ENCODE results near the gene NUP210.
"Not testable (repeated sequence)": the region's sequence is repeated elsewhere in the genome, so short reads cannot be mapped to it uniquely, and the experiment has no call there.

The NUP210 gene

DNA sequence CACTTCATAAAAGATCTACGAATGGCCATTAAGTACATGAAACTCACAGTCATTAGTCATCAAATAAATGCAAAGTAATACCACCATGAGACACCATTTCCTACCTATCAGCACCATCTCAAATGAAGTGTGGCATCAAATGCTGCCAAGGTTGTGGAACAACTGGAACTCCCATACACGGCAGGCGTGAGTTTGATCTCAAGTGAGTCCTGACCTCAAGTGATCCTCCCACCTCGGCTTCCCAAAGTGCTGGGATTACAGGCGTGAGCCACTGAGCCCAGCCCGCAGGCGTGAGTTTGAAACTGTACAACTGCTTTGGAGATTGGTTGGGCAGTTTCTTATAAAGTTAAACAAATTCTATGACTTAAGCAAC lies 31.2 kb upstream of the NUP210 start:
- Histone ChIP-seq H3K27me3 (ENCODE audit: insufficient read depth, low read length, poor library complexity) (no peaks in the 10 kb centered on the region), H3K4me1 (ENCODE audit: insufficient read depth, low read length) (peaks cover 37% of the 10 kb centered on the region), H3K4me3 (ENCODE audit: low read depth in 1 of 2, low read length in 2 of 2) (peak overlapping the region; percentile 10 to 54; a peak in 3 of 4 replicates), H2AFZ (ENCODE audit: low read depth, low read length) (peak overlapping the region; percentile 78), H3K9ac (ENCODE audit: low read depth, low read length) (peak overlapping the region; percentile 33), H3K79me2 (ENCODE audit: insufficient read depth, low read length) (no peaks in the 10 kb centered on the region), H3K36me3 (ENCODE audit: insufficient read depth, low read length) (no peaks in the 10 kb centered on the region), H3K4me2 (ENCODE audit: insufficient read depth, low read length) (peak overlapping the region; percentile 80), H3K9me3 (ENCODE audit: insufficient read depth, low read length, severe bottlenecking) (no peaks in the 10 kb centered on the region), H3K27ac (ENCODE audit: low read length) (peak overlapping the region; percentile 65), H4K20me1 (ENCODE audit: insufficient read depth, low read length) (no peaks in the 10 kb centered on the region)
- no peak for DNase-seq
- peak; percentile 25 for ATAC-seq (ENCODE audit: insufficient read depth, low read depth)
- TF ChIP-seq CTCF (IDR thresholded peaks at IDR 0.05; ENCODE audit: borderline replicate concordance, extremely low read depth, low read length, poor library complexity, severe bottlenecking): no peak
- no peak for TF ChIP-seq EZH2 (IDR thresholded peaks at IDR 0.05; ENCODE audit: borderline replicate concordance, low read depth, low read length, severe bottlenecking)

DNA sequence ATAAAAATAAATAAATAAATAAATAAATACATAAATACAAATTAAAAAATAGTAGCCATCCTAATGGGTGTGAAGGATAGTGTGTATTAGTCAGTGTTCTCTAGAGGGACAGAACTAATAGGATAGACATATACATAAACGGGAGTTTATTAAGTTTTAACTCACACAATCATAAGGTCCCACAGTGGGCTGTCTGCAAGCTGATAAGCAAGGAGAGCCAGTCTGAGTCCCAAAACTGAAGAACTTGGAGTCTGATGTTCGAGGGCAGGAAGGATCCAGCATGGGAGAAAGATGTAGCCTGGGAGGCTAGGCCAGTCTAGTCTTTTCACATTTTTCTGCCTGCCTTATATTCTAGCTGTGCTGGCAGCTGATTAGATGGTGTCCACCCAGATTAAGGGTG lies 22.8 kb upstream of the NUP210 start:
- H3K4me2 ChIP-seq (ENCODE audit: insufficient read depth, low read length); H3K36me3 ChIP-seq (ENCODE audit: insufficient read depth, low read length); ATAC-seq (ENCODE audit: insufficient read depth, low read depth); H3K9ac ChIP-seq (ENCODE audit: low read depth, low read length); H3K27ac ChIP-seq (ENCODE audit: low read length); H3K9me3 ChIP-seq (ENCODE audit: insufficient read depth, low read length, severe bottlenecking); H2AFZ ChIP-seq (ENCODE audit: low read depth, low read length); H4K20me1 ChIP-seq (ENCODE audit: insufficient read depth, low read length); H3K4me1 ChIP-seq (ENCODE audit: insufficient read depth, low read length); H3K79me2 ChIP-seq (ENCODE audit: insufficient read depth, low read length); DNase-seq; H3K27me3 ChIP-seq (ENCODE audit: insufficient read depth, low read length, poor library complexity); H3K4me3 ChIP-seq (ENCODE audit: low read depth in 1 of 2, low read length in 2 of 2): not testable (repeated sequence)

GRCh38 chr3:13440204-13440817 lies 20.2 kb upstream of the NUP210 start:
- no peak for ATAC-seq (ENCODE audit: insufficient read depth, low read depth)
- no peak for DNase-seq
- H3K27ac ChIP-seq (ENCODE audit: low read length): no peak overlapping the region

GRCh38 chr3:13436213-13436612 lies 16.1 kb upstream of the NUP210 start:
- not testable (repeated sequence) for H3K36me3 ChIP-seq (ENCODE audit: insufficient read depth, low read length); H3K4me2 ChIP-seq (ENCODE audit: insufficient read depth, low read length); H3K27ac ChIP-seq (ENCODE audit: low read length); H3K79me2 ChIP-seq (ENCODE audit: insufficient read depth, low read length); H3K9me3 ChIP-seq (ENCODE audit: insufficient read depth, low read length, severe bottlenecking); DNase-seq; H3K27me3 ChIP-seq (ENCODE audit: insufficient read depth, low read length, poor library complexity); H3K4me3 ChIP-seq (ENCODE audit: low read depth in 1 of 2, low read length in 2 of 2); H3K4me1 ChIP-seq (ENCODE audit: insufficient read depth, low read length); H3K9ac ChIP-seq (ENCODE audit: low read depth, low read length); ATAC-seq (ENCODE audit: insufficient read depth, low read depth); H2AFZ ChIP-seq (ENCODE audit: low read depth, low read length); H4K20me1 ChIP-seq (ENCODE audit: insufficient read depth, low read length)

More at GRCh38 chr3:13440204-13440817, 20.2 kb upstream of the NUP210 start:
- Histone ChIP-seq H3K27me3 (ENCODE audit: insufficient read depth, low read length, poor library complexity) (no peaks in the 10 kb centered on the region), H4K20me1 (ENCODE audit: insufficient read depth, low read length) (no peaks in the 10 kb centered on the region), H2AFZ (ENCODE audit: low read depth, low read length) (no peak overlapping the region), H3K4me3 (ENCODE audit: low read depth in 1 of 2, low read length in 2 of 2) (no peak overlapping the region), H3K4me1 (ENCODE audit: insufficient read depth, low read length) (no peaks in the 10 kb centered on the region), H3K9ac (ENCODE audit: low read depth, low read length) (no peak overlapping the region), H3K4me2 (ENCODE audit: insufficient read depth, low read length) (no peak overlapping the region), H3K9me3 (ENCODE audit: insufficient read depth, low read length, severe bottlenecking) (no peaks in the 10 kb centered on the region), H3K36me3 (ENCODE audit: insufficient read depth, low read length) (no peaks in the 10 kb centered on the region), H3K79me2 (ENCODE audit: insufficient read depth, low read length) (no peaks in the 10 kb centered on the region)
- TF ChIP-seq EZH2 (IDR thresholded peaks at IDR 0.05; ENCODE audit: borderline replicate concordance, low read depth, low read length, severe bottlenecking): no peak
- no peak for TF ChIP-seq CTCF (IDR thresholded peaks at IDR 0.05; ENCODE audit: borderline replicate concordance, extremely low read depth, low read length, poor library complexity, severe bottlenecking)
